Ovary (tissue), 3 donors: ENCODE data around the gene MAPK8IP3.
"Not testable (repeated sequence)": the region's sequence is repeated elsewhere in the genome, so short reads cannot be mapped to it uniquely, and the experiment has no call there.

ENCODE experiments used
- CTCF ChIP-seq, 3 donors: fragments of 450-650 bp in 2 of 3; fragments of 200-600 bp in 1 of 3; IDR thresholded peaks; one replicate each; pipeline versions ENCODE4 v1.5.1 to v1.8.0; 2016 to 2022; ENCODE audit warnings: antibody characterized with exemption in 3 of 3, mild to moderate bottlenecking in 1 of 3
- POLR2A ChIP-seq: fragments of 450-650 bp; IDR thresholded peaks from one replicate; pipeline ENCODE4 v1.6.1; 2017; ENCODE audit warnings: antibody characterized with exemption, mild to moderate bottlenecking, moderate library complexity
- donor health status: DM: no; HTN: no; CAD: no.

DNA sequence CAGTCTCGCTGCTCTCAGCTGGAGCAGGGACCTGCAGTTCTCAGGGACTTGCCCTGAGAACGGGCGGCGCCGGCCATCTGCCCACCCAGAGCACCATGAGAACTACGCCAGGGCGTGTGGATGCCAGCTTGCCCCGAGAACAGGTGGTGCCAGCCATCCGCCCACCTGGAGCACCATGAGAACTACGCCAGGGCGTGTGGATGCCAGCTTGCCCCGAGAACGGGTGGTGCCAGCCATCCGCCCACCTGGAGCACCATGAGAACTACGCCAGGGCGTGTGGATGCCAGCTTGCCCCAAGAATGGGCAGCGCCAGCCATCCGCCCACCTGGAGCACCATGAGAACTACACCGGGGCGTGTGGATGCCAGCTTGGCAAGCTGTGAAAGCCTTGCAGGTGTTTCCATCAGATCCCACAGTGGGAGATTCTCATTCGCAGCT, 26.6 kb downstream of the MAPK8IP3 start:
- not testable (repeated sequence) for TF ChIP-seq POLR2A; CTCF (IDR thresholded peaks at IDR 0.05)
